Measurements from ENCODE around the gene CDCP2.
"Not testable (repeated sequence)": the region's sequence is repeated elsewhere in the genome, so short reads cannot be mapped to it uniquely, and the experiment has no call there.

CDCP2 gene

DNA sequence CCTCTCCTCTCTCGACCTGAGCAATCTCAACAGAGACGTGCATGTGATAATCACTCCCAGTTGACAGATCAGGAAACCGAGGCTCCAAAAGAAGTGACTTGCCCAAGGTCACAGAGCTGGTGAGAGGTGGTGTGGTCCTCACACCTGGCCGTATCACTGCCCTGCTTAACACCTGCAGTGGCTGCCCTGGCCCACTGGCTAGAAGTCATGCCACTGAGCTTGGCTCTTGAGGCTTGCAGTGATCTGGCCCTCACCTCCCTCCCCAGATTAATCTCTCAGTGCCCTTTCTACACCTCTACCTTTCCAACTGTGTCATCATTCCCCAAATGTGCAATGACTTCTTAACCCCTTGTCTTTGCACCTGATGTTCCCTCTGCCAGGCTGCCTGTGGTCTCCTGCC is 38.8 kb downstream of the CDCP2 start:
- DNase-seq: no peak

DNA sequence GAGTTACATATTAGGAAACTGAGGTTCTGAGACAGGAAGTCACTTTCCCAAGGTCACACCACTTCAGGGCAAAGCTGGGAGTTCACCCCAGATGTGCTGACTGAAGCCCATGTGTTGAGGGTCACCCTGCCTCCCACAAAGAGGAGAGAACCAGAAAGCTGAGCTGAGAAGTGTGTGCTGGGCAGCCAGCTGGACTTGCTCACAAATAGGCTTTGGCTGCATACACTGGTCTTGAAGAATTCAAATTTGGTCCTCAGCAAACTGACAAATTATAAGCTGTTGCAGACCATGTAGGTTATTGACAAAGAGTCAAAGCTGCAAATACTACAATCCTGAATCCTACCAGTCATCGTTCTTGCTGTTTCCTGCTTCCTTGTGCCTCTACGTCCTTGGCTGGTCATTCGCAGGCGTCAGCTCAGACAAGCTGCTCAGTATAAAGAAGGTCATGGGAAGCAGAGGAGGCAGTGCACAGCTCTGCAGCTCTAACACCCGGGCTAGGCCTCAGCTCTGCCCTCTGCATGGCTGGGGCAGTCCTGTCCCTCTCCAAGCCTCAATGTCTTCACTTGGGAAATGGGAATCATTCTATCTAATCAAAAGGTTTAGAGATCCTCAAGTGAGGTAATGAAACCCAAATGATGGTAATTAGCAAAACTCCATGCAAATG is 40.0 kb downstream of the CDCP2 start:
- DNase-seq: no peak

DNA sequence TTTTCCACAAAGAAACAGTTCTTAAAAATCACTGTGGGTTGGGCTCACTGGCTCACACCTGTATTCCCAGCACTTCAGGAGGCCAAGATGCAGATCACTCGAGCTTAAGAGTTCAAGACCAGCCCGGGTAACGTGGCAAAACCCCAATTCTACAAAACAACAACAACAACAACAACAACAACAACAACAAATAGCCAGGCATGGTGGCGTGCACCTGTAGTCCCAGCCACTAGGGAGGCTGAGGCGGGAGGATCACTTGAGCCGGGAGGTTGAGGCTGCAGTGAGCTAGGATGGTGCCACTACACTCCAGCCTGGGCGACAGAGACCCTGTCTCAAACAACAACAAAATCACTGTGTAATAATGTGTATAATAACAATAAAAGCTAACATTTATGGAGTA is 40.8 kb downstream of the CDCP2 start:
- no peak for DNase-seq

DNA sequence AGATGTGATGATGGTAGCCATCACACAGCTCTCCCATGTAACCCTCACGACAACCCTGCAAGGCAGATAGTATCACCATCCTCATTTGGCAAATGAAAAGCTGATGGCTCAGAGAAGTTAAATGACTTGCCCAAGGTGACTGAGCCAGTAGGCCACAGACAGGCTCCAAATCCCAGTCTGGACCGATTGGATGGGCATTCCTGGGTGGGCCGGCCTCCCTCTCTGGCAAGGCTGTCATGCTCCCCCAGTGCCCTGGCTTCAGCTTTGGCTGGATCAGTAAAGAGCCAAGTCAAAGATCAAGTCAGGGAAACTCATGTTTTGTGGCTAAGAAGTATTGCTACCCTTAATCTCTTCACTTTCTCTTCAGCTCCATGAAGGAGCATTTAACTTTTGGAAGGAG is 41.2 kb downstream of the CDCP2 start:
- DNase-seq: no peak

DNA sequence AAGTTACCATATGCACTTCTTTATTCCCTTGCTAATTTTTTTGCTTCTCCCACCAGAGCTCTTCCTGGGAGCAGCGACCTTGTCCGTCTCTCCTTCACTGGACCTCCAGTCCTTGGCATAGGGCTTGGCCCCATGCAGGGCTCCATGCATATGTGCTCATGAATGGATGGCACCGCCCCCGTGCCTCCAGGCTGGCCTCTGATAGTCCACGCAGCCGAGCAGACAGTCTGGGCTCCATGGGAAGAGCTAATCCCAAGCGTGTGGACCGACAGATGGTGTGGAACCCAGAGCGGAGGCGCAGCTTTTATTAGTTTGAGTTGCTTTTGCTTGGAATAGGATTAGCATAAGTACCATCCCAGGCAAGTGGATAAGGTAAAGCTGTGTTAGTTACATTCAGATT is 41.8 kb downstream of the CDCP2 start:
- DNase-seq: no peak

DNA sequence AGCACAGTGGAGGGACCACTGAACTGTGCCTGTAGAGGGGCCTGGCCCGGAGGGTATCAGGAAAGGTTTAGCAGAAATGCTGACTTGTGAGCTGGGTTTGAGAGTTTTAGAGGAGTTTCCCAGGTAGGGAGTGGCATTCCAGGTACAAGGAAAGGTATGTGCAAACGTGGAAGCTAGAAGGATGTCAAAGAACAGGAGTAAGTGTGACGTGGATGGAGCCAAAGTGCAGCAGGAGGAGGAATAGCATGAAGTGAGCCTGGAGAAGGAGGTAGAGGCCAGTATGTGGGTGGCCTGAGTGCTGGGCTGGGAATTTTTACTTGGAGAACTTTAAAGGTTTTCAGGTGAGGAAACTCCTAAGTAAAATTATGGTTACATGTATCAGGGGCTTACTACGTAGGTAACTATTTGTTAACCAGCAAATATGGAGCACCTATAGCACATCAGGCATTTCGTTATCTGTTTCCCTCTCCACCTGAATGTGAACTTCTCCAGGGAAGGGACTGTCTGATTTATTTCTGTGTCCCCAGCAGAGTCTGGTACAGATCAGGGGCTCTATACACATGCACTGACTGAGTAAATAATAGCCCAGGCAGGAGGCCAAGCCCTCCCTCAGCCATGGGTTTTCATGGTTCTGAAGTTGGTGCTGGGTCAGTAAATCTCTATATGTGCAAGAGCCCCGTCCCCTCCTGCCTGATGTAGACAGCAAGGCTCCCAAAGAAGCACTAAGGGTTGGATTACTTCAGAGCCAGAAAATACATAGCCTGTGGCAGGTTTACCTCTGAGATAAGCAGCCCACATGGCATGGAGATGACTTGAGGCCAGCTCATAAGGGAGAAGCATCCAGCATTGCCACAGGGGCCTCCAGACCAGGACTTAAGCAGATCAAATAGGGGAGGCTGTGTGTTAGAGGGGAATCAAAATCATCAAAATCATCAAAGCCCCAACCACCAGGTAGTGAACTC is 43.4 kb downstream of the CDCP2 start:
- DNase-seq: no peak

DNA sequence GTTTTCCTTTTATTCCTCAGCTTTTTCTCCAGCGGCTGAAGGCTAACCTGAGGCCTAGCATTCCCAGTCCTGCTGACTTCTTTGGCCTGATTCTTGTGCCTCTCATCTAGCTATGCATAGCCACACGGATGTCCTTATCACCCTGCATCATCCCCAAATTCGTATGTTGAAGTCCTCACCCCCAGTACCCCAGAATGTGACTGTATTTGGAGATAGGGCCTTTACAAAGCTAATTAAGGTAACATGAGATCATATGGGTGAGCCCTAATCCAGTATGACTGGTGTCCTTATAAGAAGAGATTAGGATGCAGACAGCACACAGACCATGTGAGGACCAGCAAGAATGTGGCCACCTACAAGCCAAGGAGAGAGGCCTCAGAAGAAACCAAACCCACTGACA is 44.6 kb downstream of the CDCP2 start:
- DNase-seq: no peak

DNA sequence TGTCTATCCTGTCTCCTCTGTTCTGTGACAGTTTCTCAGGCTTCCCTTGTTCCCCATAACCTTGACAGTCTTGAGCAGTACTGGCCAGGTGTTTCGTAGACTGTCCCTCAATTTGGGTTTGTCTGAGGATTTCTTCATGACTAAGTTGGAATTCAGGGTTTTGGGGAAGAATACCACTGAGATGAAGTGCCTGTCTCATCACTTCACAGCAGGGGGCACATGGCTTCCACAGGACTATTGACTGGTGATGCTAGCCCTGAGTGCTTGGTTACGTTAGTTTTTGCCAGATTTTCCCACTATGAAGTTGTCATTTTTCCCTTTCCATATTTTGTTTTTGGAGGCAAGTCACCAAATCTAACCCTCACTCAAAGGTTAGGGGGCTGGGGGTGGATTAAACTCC is 45.7 kb downstream of the CDCP2 start:
- no peak for DNase-seq

DNA sequence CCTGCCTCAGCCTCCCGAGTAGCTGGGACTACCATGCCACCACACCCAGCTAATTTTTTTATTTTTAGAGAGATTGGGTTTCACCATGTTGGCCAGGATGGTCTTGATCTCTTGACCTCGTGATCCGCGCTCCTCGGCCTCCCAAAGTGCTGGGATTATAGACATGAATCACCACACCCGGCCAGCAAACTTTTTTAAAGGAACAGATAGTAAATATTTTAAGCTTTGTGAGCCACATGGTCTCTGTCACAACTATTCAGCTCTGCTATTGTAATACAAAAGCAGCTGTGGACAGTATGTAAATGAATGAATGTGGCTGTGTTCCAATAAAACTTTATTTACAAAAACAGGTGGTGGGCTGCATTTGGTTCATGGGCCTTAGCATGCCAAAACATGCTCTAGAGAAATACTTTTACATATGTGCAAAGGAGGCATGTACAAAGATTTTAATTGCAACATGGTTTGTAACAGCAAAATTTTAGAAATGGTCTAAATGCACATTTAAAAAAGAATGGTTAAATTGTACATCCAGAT is 47.0 kb downstream of the CDCP2 start:
- no peak for DNase-seq

DNA sequence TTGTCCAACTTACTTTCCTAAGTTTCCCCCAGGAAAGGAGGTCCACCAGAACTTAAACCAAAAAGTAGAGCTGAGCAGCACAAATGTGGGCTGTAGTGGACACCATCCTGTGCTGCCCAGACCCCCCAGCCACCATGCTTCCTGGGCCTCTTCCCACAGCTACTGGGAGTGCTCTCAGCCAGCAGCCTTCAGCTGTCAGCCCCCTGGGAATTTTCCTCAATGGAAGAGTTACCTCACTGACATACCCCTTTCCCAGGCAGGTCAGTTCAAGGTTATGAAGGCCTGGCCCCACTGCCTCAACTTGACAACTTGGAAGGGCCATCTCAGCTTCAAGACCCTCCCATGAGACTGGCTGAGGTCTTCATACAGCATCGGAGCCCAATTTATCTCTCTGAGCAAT is 47.7 kb downstream of the CDCP2 start:
- DNase-seq: no peak

DNA sequence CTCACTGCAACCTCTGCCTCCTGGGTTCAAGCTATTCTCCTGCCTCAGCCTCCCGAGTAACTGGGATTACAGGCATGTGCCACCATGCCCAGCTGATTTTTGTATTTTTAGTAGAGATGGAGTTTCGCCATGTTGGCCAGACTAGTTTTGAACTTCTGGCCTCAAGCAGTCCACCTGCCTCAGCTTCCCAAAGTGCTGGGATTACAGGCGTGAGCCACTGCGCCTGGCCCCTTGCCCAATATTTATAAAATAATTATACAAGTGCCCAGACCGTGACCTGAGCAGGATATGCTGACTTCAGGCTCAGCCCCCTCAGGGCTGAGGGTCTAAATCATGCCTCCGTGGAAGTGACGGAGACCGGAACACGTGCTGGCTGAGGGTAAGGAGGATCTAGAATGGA is 48.2 kb downstream of the CDCP2 start:
- DNase-seq: not testable (repeated sequence)

DNA sequence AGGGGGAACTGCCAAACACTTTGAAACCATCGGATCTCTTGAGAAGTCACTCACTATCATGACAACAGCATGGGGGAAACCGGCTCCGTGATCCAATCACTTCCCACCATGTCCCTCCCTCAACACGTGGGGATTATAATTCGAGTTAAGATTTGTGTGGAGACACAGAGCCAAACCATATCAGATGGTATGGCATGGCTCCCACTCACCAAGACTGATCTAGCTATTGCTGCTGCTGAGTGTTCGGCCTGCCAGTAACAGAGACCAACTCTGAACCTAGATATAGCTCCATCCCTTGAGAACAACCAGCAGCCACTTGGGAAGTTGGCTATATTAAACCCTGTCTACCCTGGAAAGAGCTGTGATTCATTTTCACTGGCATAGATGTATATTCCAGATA is 49.4 kb downstream of the CDCP2 start:
- no peak for DNase-seq

DNA sequence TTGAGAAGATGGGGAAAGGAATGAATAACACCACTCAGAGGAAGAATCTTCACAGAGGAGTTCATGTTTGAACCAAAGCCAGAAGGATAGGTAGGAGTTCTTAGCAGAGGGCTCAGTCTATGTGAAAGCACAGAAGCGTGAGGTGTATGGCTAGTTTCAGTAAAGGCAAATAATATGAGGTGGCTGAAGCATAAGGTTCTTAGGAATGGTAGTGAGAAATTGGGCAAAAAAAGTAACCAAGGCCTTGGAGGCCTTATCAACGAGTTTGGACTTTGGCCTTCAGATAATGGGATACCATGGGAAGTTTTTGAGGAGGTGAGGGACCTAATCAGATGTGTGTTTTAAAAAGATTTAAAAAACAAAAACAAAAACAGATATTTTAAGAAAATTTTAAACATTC is 52.3 kb downstream of the CDCP2 start:
- no peak for DNase-seq

DNA sequence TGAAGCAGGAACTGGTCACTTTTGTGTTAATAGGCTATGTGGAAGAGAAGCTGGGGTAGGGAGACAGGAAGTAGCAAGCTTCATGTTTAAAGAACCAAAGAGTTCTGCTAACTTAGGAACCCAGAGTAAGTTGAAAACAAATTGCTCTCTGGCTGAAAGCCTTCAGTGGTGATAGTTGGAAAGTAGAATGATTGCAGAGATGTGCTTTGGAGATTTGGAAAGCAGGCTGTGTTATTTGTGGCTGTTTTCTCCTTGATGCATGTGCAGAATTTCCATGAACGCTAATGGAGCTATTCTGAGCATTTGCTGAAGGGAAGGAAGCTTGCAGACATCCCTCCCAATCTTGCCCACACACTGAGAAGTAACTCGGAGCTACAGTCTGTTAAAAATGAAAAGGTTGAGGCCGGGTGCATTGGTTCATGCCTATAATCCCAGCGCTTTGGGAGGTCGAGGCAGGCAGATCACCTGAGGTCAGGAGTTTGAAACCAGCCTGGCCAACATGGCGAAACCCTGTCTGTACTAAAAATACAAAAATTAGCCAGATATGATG is 53.7 kb downstream of the CDCP2 start:
- no peak for DNase-seq

DNA sequence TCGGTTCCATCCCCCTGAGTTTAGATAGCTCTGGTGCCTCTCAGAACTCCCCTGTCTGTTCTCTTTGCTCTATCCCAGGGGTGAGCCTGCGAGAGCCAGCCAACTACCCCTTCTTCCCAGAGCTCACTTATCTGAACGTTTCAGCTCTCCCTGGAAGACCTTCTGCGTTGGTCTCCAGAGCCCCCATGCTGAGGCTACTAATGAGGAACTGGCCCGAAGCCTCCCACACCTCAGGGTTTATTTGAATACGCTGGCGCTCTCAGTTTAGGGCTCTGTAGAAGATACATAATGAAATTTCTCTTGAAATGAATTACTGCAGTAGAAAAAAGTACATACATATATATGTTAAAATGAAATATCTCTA is 55.9 kb downstream of the CDCP2 start:
- DNase-seq: no peak

DNA sequence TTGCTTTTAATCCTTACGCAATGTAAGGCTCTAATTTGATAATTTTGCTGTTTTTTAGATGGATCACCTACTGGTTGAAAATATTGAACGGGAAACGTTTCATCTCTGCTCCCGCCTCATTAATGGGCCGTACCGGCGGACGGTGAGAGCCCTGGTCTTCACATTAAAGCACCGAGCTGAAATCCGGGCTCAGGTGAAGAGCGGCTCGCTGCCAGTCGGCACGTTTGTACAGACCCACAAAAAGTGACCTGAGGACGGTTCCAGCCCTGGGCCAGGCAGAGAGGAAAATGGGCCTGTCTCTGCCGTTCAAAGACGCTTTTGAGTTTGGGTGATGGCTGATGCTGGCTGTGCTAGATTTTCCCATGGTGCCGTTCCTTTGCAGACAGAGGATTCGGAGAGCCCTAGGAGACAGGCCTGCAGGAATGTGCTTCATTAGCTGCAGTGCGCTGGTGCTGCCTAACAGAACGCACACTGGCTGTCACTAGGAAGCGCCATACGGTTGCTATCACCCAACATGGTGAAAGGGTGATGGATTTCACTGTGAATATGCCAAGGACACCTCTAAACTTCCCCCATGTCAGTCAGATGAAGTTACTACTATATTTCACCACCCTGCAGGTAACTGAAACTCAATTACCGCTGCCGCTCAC is 56.4 kb downstream of the CDCP2 start:
- DNase-seq: no peak

DNA sequence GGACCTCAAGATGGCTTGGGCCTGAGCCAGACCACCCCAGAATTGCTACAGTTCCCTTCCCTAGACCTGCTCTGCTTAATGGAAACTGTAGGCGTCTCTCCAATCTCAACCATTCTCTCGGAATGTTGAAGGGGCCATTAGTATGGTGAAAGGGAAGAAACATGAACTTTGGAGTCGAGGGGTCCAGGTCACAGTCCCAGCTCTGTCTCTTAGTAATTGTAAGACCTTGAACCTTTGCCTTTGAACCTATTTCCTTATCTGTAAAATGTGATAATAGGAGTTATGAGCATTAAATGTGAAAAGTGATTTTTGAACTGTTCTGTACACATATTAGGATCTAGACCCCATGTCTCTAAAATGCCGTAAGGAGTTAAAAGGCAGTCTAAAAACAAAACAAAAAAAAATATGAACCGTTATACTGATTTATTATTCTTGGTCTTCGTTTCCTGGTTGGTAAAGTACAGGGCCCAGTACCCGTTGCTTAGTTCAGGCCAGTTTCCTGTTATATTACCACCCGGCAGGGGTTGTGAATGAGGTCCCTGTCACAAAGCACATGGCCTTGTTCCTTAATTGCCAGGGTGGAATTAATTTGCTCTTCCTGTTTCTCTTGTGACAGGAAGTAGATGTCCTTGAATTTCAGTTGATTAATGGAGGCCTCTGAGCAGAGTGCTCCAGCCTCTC is 57.1 kb downstream of the CDCP2 start:
- DNase-seq: no peak

DNA sequence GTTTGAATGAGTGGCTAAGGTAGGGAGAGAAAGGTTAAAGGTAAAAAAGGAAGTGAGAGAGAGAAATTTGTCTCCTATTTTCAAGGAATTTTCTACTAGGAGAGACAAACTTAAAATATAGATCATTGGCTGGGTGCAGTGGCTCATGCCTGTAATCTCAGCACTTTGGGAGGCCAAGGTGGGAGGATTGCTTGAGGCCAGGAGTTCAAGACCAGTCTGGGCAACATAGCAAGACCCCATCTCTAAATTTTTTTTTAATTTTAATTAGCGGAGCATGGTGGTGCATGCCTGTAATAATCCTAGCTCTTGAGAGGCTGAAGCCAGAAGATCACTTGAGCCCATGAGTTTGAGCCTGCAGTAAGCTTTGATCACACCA is 58.1 kb downstream of the CDCP2 start:
- DNase-seq: not testable (repeated sequence)

DNA sequence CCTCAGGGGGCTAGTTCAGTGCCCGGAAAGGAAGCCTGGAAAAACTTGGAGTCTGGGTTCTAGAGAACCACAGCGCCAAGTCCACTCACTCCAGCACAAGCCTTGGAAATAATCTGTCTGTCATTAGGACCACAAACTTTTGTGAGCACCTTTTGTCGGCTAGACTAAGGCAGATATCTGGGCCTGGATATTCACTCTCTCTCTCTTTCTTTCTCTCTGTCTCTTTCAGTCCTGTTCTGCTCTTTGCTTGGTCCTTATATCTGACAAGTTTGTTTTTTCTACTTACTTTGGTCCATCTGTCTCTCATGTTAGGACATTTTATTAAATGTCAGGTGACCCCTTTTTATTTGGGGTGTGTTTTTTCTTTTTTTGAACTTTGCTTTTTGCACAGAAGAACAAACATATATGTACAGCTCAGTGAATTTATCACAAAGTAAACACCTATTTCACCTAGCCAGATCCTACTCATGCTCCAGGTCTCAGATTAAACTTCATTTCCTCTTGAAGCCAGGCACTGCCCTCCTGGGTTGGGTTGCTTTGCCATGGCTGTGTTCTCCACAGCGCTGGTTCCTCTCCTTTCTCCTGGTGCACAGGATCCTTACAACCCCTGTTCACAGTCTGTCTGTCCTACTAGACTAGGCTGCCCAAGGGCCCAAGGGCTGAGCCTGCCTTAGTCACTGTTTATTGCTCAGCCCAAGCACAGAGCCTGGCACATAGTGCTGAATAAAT is 58.6 kb downstream of the CDCP2 start:
- no peak for DNase-seq

DNA sequence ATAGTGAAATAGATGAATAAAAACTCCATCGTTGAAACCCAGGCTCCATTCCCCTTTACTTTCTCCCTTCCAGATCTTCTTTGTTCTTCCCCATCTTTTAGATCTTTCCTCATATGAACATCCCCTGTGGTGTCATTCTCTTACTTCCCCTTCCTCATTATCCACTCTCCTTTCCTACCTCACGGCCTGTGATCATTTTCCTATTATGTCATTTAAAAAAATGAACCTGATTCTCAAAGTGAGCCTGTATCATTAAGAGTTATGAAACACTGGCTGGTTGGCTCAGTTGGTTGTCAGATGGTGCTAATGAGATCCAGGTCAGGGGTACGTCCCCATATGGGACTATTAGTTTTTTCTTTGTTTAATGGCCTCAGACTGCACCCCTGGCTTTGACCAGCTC is 61.1 kb downstream of the CDCP2 start:
- DNase-seq: no peak

DNA sequence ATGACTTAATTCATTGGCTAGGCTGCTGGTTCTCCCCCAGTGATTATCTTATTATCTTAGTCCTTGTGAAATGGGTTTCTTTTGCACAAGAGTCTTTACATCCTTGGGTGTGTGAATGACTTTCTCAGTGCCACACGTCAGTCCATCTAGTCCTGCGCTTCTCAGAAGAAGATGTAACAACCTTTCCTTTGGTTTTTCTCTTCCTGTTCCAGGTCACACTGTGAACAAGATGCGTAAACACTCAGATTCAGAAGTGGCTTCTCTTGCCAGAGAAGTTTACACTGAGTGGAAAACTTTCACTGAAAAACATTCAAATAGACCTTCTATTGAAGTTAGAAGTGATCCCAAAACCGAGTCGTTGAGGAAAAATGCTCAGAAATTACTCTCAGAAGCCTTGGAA is 64.4 kb downstream of the CDCP2 start:
- DNase-seq: no peak

DNA sequence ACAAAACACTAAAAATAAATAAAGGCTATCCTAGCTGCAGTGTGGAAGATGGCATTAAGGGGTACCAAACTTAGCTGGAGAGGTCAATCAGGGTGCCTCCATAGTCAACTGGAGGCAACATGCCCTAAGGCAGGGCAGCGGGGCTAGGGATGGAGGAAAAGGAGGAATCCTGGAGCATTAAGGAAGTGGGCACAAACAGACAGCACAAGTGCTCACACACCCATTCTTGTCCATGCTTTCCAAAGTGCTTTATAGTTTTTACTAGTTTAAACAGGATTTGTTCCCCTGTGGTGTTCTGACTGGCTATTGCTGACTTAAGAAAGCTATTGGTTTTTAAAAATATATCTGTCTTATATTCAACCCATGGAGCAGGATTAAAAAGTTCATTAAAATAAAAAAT is 66.0 kb downstream of the CDCP2 start:
- no peak for DNase-seq
